ENCODE measurements around the gene ATG7. TPM values are rescaled to one million over a fixed set of nuclear protein-coding genes. Genes with fewer than 3 reads are reported as not detected.
"Not testable (repeated sequence)": the region's sequence is repeated elsewhere in the genome, so short reads cannot be mapped to it uniquely, and the experiment has no call there.

The ATG7 gene
- total RNA-seq, 1 donor from 2014 or later, result 15.6 TPM

GRCh38 chr3:11581237-11582190 lies 309.3 kb downstream of the ATG7 start:
- ATAC-seq (ENCODE audit: poor library complexity), result peak; percentile 42
- intact Hi-C loops (cut with DNase I), result no loop called here

DNA sequence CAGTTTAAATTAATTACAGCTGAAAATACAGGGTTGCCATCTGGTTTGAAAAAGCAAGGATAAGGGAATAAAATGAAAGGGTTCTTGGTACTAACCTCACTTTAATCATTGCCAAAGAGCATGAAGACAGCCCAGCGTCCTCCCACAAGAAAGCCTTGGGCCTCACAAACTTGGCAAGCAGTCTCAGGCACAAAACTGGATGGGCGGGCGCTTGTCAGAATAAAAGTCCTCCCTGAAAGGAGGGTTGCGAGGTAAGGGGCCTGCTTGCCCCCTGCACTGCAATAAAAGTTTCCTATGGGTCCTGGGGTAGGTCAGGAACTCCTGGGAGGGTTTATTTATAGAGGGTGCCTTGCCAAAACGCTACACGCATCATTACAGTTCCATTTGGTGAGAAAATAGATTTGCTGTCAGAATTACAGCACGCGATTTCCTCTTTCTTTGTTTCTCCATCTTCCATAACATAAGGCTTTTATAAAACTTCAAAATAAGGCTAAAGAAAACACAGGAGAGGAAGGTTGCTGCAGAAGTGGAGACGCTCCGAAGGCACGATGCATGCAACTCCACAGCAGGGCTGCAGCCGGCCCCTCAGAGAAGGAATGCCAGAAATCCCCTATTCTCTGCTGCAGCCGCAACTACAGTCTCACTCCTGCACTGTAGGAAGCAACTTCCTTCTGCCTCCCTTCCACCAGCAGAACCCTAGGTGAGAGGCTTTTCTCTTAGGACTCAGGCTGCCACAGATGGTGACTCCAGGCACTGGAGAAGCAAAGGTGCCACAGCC lies 310.2 kb downstream of the ATG7 start:
- DNase-seq (no peak), ATAC-seq (ENCODE audit: poor library complexity) (peak; percentile 91)
- intact Hi-C loops (cut with DNase I), result no loop called here

More at GRCh38 chr3:11581237-11582190, 309.3 kb downstream of the ATG7 start:
- DNase-seq, result no peak

DNA sequence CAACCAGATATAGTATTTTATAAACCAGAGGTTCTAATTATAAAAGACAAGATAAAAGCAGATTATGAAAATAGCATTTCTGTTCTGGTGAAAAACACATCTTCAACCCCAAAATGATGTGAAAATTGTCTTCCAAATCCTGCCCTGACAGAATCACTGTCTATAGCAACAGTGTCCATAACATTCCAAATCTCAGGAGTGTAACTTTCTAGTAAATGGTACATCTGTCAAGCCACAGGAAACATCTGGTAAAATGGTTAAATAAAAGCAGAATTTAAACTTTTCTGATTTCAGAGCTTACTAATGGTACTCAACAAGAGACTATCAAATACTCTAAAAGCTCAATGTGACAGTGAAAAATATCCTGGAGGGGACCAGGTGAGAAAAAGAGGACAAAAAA lies 311.0 kb downstream of the ATG7 start:
- no peak for ATAC-seq (ENCODE audit: poor library complexity)
- intact Hi-C loops (cut with DNase I), result no loop called here
- DNase-seq, result no peak

DNA sequence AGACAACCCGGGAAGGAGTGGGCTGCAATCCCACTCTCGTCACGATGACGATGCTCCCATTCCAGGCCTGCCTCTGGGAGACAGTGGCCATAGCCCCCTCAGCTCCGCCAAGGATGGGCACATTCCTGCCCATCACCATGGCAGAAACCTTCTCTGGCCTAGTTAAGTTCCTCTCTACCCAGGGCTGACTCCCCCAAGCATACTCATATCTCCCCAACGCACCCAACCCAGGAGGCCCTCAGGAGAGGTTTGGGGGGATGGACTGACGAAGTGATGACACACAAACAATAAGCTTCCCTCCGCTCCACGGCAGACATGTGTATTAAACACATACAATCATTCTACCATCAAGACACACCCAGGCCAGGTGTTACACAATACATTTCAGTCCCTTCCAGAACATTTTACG lies 311.4 kb downstream of the ATG7 start:
- no peak for ATAC-seq (ENCODE audit: poor library complexity)
- no peak for DNase-seq
- intact Hi-C loops (cut with DNase I), result no loop called here

DNA sequence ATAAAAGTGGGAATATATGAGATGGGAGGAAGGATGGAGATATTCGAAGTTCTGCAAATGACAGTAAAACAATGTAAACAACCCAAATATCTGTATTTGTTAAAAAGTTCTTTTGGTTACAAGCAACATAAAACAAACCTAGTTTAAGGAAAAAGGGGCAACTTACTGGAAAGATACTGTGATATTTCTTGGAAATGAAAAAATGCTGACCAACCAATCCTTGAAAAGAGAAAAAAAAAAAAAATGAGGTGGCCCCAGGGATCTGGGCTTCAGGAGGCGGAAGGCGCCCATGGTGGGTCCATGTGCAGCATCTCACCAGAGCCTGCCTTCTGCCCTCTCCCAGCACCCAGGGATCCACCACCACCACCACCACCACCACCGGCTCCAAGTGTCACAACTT lies 312.4 kb downstream of the ATG7 start:
- intact Hi-C loops (cut with DNase I), result no loop called here
- ATAC-seq (ENCODE audit: poor library complexity), result no peak

DNA sequence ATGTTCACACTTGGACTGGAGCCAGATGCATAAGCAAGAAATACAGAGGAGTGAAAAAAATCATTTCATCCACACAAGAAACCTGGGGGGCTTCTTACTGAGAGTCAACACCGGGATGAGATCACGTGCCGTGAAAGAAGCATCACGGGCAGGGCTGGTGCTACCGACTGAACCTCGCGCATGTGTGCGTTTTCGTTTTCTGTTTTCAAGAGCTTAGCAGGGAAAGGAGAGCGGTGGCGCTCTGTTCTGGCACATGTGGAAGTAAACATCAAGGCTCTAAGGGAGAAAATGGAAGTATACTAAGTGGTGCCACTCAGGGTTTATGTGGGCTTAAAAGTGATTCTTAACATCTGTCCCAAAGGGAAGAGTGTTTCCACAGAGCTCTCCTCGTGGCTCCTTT lies 315.6 kb downstream of the ATG7 start:
- intact Hi-C loops (cut with DNase I), result no loop called here
- ATAC-seq (ENCODE audit: poor library complexity) (no peak), DNase-seq (no peak)

More for the DNA sequence above, 312.4 kb downstream of the ATG7 start:
- DNase-seq, result no peak

GRCh38 chr3:11588338-11588737 lies 316.1 kb downstream of the ATG7 start:
- no peak for DNase-seq
- intact Hi-C loops (cut with DNase I), result no loop called here
- ATAC-seq (ENCODE audit: poor library complexity), result no peak

GRCh38 chr3:11588755-11589154 lies 316.6 kb downstream of the ATG7 start:
- DNase-seq, result no peak
- no peak for ATAC-seq (ENCODE audit: poor library complexity)
- intact Hi-C loops (cut with DNase I), result no loop called here

DNA sequence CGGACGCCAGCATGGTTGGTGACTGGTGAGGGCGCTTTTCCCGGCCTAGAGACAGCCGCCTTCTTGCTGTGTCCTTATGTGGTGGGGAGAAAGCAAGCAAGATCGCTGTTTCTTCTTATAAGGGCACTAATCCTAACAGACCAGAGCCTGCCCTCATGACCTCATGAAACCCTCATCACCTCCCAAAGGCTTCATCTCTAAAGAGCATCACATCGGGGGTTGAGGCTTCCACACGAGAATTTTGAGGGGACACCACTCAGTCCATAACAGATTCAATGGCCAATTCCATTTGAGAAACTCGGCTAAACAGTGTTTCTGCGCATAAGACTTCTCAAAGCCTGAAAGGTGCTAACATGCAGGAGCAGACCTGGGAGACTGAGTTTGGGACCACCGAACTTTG lies 317.5 kb downstream of the ATG7 start:
- DNase-seq, result no peak
- no peak for ATAC-seq (ENCODE audit: poor library complexity)
- intact Hi-C loops (cut with DNase I), result no loop called here

DNA sequence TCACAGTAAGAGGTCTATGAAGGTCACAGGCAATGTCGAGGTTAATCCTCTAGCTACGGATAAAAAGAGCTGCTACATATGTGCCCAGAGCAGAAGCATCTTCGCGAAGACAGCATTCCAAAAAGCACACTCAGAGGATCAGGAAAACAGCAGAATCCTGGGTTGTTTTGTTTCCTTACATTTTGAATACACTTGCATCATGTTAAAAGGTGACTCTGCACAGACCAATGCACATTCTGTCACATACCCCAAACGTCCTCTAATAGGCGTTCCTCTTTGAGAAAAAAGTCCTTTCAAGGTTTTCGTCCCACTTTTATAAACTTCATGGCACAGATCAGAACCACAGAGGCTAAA lies 318.8 kb downstream of the ATG7 start:
- DNase-seq, result no peak
- no peak for ATAC-seq (ENCODE audit: poor library complexity)
- intact Hi-C loops (cut with DNase I), result no loop called here

GRCh38 chr3:11591391-11592282 lies 319.4 kb downstream of the ATG7 start:
- peak; percentile 78 for DNase-seq
- intact Hi-C loops (cut with DNase I), result no loop called here
- peak; percentile 85 for ATAC-seq (ENCODE audit: poor library complexity)

- ATAC-seq (ENCODE audit: poor library complexity) (peak; percentile 6), DNase-seq (no peak)
- intact Hi-C loops (cut with DNase I), result no loop called here
These were observed 320.5 kb downstream of the ATG7 start for GRCh38 chr3:11592445-11593298.

DNA sequence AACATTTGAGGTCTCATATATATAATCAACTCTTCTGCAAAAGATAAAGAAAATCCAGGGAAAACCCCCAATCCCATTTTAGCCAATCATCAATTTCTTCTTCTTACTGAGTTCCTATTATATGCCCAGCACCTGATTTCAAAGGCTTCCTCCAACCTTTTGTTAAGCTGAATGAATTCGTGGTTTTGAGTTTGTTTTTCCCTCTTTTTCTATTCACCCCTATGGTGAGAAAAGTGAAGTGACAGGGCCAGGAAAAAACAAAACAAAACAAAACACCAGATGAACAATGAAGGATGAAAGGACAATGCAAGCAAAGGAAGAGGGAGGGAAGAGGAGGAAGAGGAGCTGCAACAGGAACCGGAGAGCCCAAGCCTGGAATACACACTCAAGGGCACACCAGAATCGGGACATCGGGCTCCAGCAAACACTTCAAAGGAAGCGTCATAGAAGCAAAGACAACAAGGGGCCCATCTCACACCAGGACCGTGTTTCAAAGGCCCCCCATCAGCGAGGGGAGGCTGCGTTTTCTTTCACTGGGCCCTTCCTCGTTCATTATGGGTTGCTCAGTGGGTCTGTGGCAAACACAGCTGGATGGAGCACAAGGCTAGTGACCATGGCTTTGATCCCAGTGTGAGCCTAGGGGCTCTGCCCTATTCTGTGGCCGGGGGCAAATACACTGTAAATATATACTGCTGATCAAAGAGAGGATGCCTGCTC lies 321.3 kb downstream of the ATG7 start:
- ATAC-seq (ENCODE audit: poor library complexity) (no peak), DNase-seq (no peak)
- intact Hi-C loops (cut with DNase I), result no loop called here

- DNase-seq; ATAC-seq (ENCODE audit: poor library complexity); intact Hi-C loops (cut with DNase I): not testable (repeated sequence)
These were observed 322.8 kb downstream of the ATG7 start for GRCh38 chr3:11595024-11595423.

- DNase-seq (no peak), ATAC-seq (ENCODE audit: poor library complexity) (peak; percentile 6)
These were observed 324.2 kb downstream of the ATG7 start for GRCh38 chr3:11596387-11596786.

GRCh38 chr3:11600501-11601282 lies 328.5 kb downstream of the ATG7 start:
- intact Hi-C loops (cut with DNase I), result loop anchor here (5.0 kb wide), 1 partner anchor 42 kb away; the partner anchor contains the start of gene VGLL4
- DNase-seq (peak; percentile 74), ATAC-seq (ENCODE audit: poor library complexity) (peak; percentile 81)

More at GRCh38 chr3:11596387-11596786, 324.2 kb downstream of the ATG7 start:
- intact Hi-C loops (cut with DNase I), result no loop called here
